ENCODE data around the gene RASD2.

The RASD2 gene

GRCh38 chr22:35526333-35526979, 14.2 kb upstream of the RASD2 start:
- H3K4me3 ChIP-seq (ENCODE audit: low read length in 2 of 2) = no peak overlapping the region

GRCh38 chr22:35528927-35529326, 11.7 kb upstream of the RASD2 start:
- H3K9ac ChIP-seq (ENCODE audit: low read depth in 1 of 2, low read length in 2 of 2) = no peak overlapping the region
- no peaks in the 10 kb centered on the region for H3K9me3 ChIP-seq (ENCODE audit: control insufficient read depth in 2 of 2, low read length in 2 of 2)
- H3K27me3 ChIP-seq (ENCODE audit: control insufficient read depth in 2 of 2, insufficient read depth in 2 of 2, low read length in 2 of 2) = no peaks in the 10 kb centered on the region
- H3K4me1 ChIP-seq (ENCODE audit: control insufficient read depth in 2 of 2, insufficient read depth in 2 of 2, low read length in 2 of 2) = no peaks in the 10 kb centered on the region
- H3K27ac ChIP-seq (ENCODE audit: low read depth in 2 of 2, low read length in 2 of 2) = no peak overlapping the region
- H3K36me3 ChIP-seq (ENCODE audit: control insufficient read depth in 2 of 2, insufficient read depth in 2 of 2, low read length in 2 of 2) = no peaks in the 10 kb centered on the region
- no peak overlapping the region for H3K4me3 ChIP-seq (ENCODE audit: low read length in 2 of 2)

More at GRCh38 chr22:35526333-35526979, 14.2 kb upstream of the RASD2 start:
- no peak overlapping the region for H3K9ac ChIP-seq (ENCODE audit: low read depth in 1 of 2, low read length in 2 of 2)
- H3K27me3 ChIP-seq (ENCODE audit: control insufficient read depth in 2 of 2, insufficient read depth in 2 of 2, low read length in 2 of 2) = peaks cover 0 to 2% of the 10 kb centered on the region in 2 donors
- no peak overlapping the region for H3K27ac ChIP-seq (ENCODE audit: low read depth in 2 of 2, low read length in 2 of 2)
- no peaks in the 10 kb centered on the region for H3K36me3 ChIP-seq (ENCODE audit: control insufficient read depth in 2 of 2, insufficient read depth in 2 of 2, low read length in 2 of 2)
- no peaks in the 10 kb centered on the region for H3K4me1 ChIP-seq (ENCODE audit: control insufficient read depth in 2 of 2, insufficient read depth in 2 of 2, low read length in 2 of 2)
- H3K9me3 ChIP-seq (ENCODE audit: control insufficient read depth in 2 of 2, low read length in 2 of 2) = no peaks in the 10 kb centered on the region

GRCh38 chr22:35530700-35531099, 9.9 kb upstream of the RASD2 start:
- Histone ChIP-seq H3K4me3 (ENCODE audit: low read length in 2 of 2) (no peak overlapping the region), H3K27me3 (ENCODE audit: control insufficient read depth in 2 of 2, insufficient read depth in 2 of 2, low read length in 2 of 2) (peaks cover 0 to 3% of the 10 kb centered on the region in 2 donors), H3K27ac (ENCODE audit: low read depth in 2 of 2, low read length in 2 of 2) (no peak overlapping the region), H3K36me3 (ENCODE audit: control insufficient read depth in 2 of 2, insufficient read depth in 2 of 2, low read length in 2 of 2) (no peaks in the 10 kb centered on the region), H3K4me1 (ENCODE audit: control insufficient read depth in 2 of 2, insufficient read depth in 2 of 2, low read length in 2 of 2) (peaks cover 0 to 3% of the 10 kb centered on the region in 2 donors), H3K9ac (ENCODE audit: low read depth in 1 of 2, low read length in 2 of 2) (no peak overlapping the region), H3K9me3 (ENCODE audit: control insufficient read depth in 2 of 2, low read length in 2 of 2) (no peaks in the 10 kb centered on the region)

GRCh38 chr22:35531202-35531601, 9.4 kb upstream of the RASD2 start:
- peaks cover 2 to 7% of the 10 kb centered on the region in 2 donors for H3K4me1 ChIP-seq (ENCODE audit: control insufficient read depth in 2 of 2, insufficient read depth in 2 of 2, low read length in 2 of 2)
- H3K27ac ChIP-seq (ENCODE audit: low read depth in 2 of 2, low read length in 2 of 2) = no peak overlapping the region
- H3K4me3 ChIP-seq (ENCODE audit: low read length in 2 of 2) = no peak overlapping the region
- no peak overlapping the region for H3K9ac ChIP-seq (ENCODE audit: low read depth in 1 of 2, low read length in 2 of 2)
- H3K9me3 ChIP-seq (ENCODE audit: control insufficient read depth in 2 of 2, low read length in 2 of 2) = no peaks in the 10 kb centered on the region
- peaks cover 0 to 3% of the 10 kb centered on the region in 2 donors for H3K27me3 ChIP-seq (ENCODE audit: control insufficient read depth in 2 of 2, insufficient read depth in 2 of 2, low read length in 2 of 2)
- H3K36me3 ChIP-seq (ENCODE audit: control insufficient read depth in 2 of 2, insufficient read depth in 2 of 2, low read length in 2 of 2) = no peaks in the 10 kb centered on the region

GRCh38 chr22:35531676-35532075, 9.0 kb upstream of the RASD2 start:
- Histone ChIP-seq H3K27me3 (ENCODE audit: control insufficient read depth in 2 of 2, insufficient read depth in 2 of 2, low read length in 2 of 2) (peaks cover 0 to 3% of the 10 kb centered on the region in 2 donors), H3K9ac (ENCODE audit: low read depth in 1 of 2, low read length in 2 of 2) (no peak overlapping the region), H3K27ac (ENCODE audit: low read depth in 2 of 2, low read length in 2 of 2) (no peak overlapping the region), H3K36me3 (ENCODE audit: control insufficient read depth in 2 of 2, insufficient read depth in 2 of 2, low read length in 2 of 2) (no peaks in the 10 kb centered on the region), H3K9me3 (ENCODE audit: control insufficient read depth in 2 of 2, low read length in 2 of 2) (no peaks in the 10 kb centered on the region), H3K4me3 (ENCODE audit: low read length in 2 of 2) (no peak overlapping the region), H3K4me1 (ENCODE audit: control insufficient read depth in 2 of 2, insufficient read depth in 2 of 2, low read length in 2 of 2) (peaks cover 2 to 11% of the 10 kb centered on the region in 2 donors)

GRCh38 chr22:35533365-35534029, 7.1 kb upstream of the RASD2 start:
- no peaks in the 10 kb centered on the region for H3K9me3 ChIP-seq (ENCODE audit: control insufficient read depth in 2 of 2, low read length in 2 of 2)

GRCh38 chr22:35534091-35534490, 6.5 kb upstream of the RASD2 start:
- H3K27me3 ChIP-seq (ENCODE audit: control insufficient read depth in 2 of 2, insufficient read depth in 2 of 2, low read length in 2 of 2) = peaks cover 0 to 3% of the 10 kb centered on the region in 2 donors
- H3K4me3 ChIP-seq (ENCODE audit: low read length in 2 of 2) = no peak overlapping the region
- no peaks in the 10 kb centered on the region for H3K36me3 ChIP-seq (ENCODE audit: control insufficient read depth in 2 of 2, insufficient read depth in 2 of 2, low read length in 2 of 2)
- H3K4me1 ChIP-seq (ENCODE audit: control insufficient read depth in 2 of 2, insufficient read depth in 2 of 2, low read length in 2 of 2) = peaks cover 2 to 11% of the 10 kb centered on the region in 2 donors
- no peaks in the 10 kb centered on the region for H3K9me3 ChIP-seq (ENCODE audit: control insufficient read depth in 2 of 2, low read length in 2 of 2)
- no peak overlapping the region for H3K27ac ChIP-seq (ENCODE audit: low read depth in 2 of 2, low read length in 2 of 2)
- no peak overlapping the region for H3K9ac ChIP-seq (ENCODE audit: low read depth in 1 of 2, low read length in 2 of 2)

More at GRCh38 chr22:35533365-35534029, 7.1 kb upstream of the RASD2 start:
- Histone ChIP-seq H3K27ac (ENCODE audit: low read depth in 2 of 2, low read length in 2 of 2) (no peak overlapping the region), H3K4me3 (ENCODE audit: low read length in 2 of 2) (no peak overlapping the region), H3K36me3 (ENCODE audit: control insufficient read depth in 2 of 2, insufficient read depth in 2 of 2, low read length in 2 of 2) (no peaks in the 10 kb centered on the region), H3K27me3 (ENCODE audit: control insufficient read depth in 2 of 2, insufficient read depth in 2 of 2, low read length in 2 of 2) (peaks cover 0 to 3% of the 10 kb centered on the region in 2 donors), H3K9ac (ENCODE audit: low read depth in 1 of 2, low read length in 2 of 2) (no peak overlapping the region), H3K4me1 (ENCODE audit: control insufficient read depth in 2 of 2, insufficient read depth in 2 of 2, low read length in 2 of 2) (peaks cover 2 to 11% of the 10 kb centered on the region in 2 donors)

- no peak overlapping the region for H3K27ac ChIP-seq (ENCODE audit: low read depth in 2 of 2, low read length in 2 of 2)
- H3K4me3 ChIP-seq (ENCODE audit: low read length in 2 of 2) = no peak overlapping the region
Observed at GRCh38 chr22:35537232-35537631, 3.4 kb upstream of the RASD2 start.

GRCh38 chr22:35538801-35539321, 1.8 kb upstream of the RASD2 start:
- Histone ChIP-seq H3K27ac (ENCODE audit: low read depth in 2 of 2, low read length in 2 of 2) (no peak overlapping the region), H3K36me3 (ENCODE audit: control insufficient read depth in 2 of 2, insufficient read depth in 2 of 2, low read length in 2 of 2) (no peaks in the 10 kb centered on the region), H3K4me3 (ENCODE audit: low read length in 2 of 2) (no peak overlapping the region), H3K4me1 (ENCODE audit: control insufficient read depth in 2 of 2, insufficient read depth in 2 of 2, low read length in 2 of 2) (peaks cover 14 to 15% of the 10 kb centered on the region in 2 donors), H3K9me3 (ENCODE audit: control insufficient read depth in 2 of 2, low read length in 2 of 2) (no peaks in the 10 kb centered on the region), H3K9ac (ENCODE audit: low read depth in 1 of 2, low read length in 2 of 2) (no peak overlapping the region), H3K27me3 (ENCODE audit: control insufficient read depth in 2 of 2, insufficient read depth in 2 of 2, low read length in 2 of 2) (peaks cover 7 to 19% of the 10 kb centered on the region in 2 donors)

More at GRCh38 chr22:35537232-35537631, 3.4 kb upstream of the RASD2 start:
- H3K9me3 ChIP-seq (ENCODE audit: control insufficient read depth in 2 of 2, low read length in 2 of 2) = no peaks in the 10 kb centered on the region
- H3K36me3 ChIP-seq (ENCODE audit: control insufficient read depth in 2 of 2, insufficient read depth in 2 of 2, low read length in 2 of 2) = no peaks in the 10 kb centered on the region
- peaks cover 14 to 15% of the 10 kb centered on the region in 2 donors for H3K4me1 ChIP-seq (ENCODE audit: control insufficient read depth in 2 of 2, insufficient read depth in 2 of 2, low read length in 2 of 2)
- no peak overlapping the region for H3K9ac ChIP-seq (ENCODE audit: low read depth in 1 of 2, low read length in 2 of 2)
- H3K27me3 ChIP-seq (ENCODE audit: control insufficient read depth in 2 of 2, insufficient read depth in 2 of 2, low read length in 2 of 2) = peaks cover 3 to 8% of the 10 kb centered on the region in 2 donors

- Histone ChIP-seq H3K4me1 (ENCODE audit: control insufficient read depth in 2 of 2, insufficient read depth in 2 of 2, low read length in 2 of 2) (peaks cover 14 to 15% of the 10 kb centered on the region in 2 donors), H3K9ac (ENCODE audit: low read depth in 1 of 2, low read length in 2 of 2) (peak overlapping the region in 1 of 2 donors; percentile 66), H3K36me3 (ENCODE audit: control insufficient read depth in 2 of 2, insufficient read depth in 2 of 2, low read length in 2 of 2) (no peaks in the 10 kb centered on the region), H3K27ac (ENCODE audit: low read depth in 2 of 2, low read length in 2 of 2) (no peak overlapping the region), H3K4me3 (ENCODE audit: low read length in 2 of 2) (peak overlapping the region; percentile 56 to 58), H3K9me3 (ENCODE audit: control insufficient read depth in 2 of 2, low read length in 2 of 2) (no peaks in the 10 kb centered on the region), H3K27me3 (ENCODE audit: control insufficient read depth in 2 of 2, insufficient read depth in 2 of 2, low read length in 2 of 2) (peaks cover 7 to 18% of the 10 kb centered on the region in 2 donors)
Observed at GRCh38 chr22:35539487-35539886, 1.1 kb upstream of the RASD2 start.

Measured in mucosa of rectum (tissue), 2 donors.